ENCODE results near the gene ALDH1L1.

Gene ALDH1L1

DNA sequence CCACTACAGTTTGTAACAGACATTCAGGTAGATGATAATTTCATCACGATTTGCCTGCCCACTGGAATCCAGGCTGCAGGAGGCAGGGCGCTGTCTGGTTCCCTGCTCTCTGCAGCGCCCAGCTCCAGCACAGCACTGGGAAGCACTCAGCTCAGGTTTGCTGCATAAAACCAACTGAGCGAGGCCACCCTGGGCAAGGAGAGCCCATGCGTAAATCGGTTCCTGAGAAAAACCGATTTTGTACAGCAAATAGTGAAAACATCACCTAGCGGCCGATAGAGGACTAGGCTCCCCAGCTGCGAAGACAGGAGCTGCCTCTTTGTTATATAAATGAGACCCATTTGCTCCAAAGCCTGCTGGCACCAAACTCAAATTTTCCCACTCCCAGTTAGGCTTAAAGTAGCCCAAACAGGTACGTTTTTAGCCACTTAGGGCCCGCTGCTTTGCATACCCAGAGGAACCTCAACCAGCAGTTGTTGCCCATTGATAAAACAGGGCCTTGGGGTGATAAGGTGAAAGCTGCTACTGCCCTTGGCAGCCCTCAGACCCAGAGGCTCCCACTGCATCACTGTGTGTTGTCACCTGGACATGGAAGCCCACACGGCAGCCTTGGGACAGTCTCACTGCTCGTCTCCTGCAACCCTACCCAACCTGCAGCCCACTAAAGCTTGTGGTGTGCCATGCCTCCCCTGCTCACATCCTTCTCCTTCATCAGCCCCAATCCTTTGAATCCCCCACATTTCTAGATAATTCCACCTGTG lies 47.5 kb downstream of the ALDH1L1 start:
- no peak for DNase-seq

DNA sequence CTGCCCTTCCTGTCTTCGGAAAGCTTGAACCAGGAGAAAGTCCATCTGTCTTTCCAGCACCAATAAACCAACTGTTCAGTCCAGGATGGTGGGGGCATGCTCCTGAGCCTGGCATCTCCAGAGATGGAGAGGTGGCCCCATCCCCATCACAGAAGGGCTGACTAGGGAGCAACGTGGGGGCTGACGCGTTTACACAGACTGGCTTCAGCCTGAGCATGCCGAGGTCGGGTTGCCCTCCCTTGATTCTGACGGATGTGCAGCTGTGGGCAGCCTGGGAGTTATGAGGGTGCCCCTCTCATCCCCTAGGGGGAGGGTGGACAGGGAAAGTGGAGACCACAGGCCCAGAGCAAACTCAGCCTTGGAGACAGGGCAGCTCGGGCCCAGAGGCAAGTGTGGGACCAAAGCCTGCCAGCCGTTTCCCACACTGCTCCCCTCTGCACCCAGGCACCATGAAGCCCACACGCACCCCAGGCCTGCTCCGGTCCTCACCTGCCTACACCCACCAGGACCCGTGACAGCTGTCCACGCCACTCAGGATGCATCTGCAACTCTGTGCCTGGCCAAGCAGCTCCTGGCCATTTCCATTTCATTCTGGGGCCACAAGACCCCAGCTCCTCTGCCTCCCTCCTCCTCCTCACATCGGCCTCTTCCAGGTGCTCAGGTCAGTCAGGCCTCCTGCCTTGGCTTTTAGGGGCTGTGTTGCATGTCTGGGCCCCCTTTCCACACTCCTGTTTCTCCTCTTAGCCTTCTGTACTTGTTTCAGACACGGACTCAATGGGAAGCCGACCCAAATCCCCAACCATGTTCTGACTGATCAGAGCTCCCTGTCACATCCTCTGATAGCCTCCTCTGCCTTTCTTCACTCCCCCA lies 48.3 kb downstream of the ALDH1L1 start:
- DNase-seq: no peak

DNA sequence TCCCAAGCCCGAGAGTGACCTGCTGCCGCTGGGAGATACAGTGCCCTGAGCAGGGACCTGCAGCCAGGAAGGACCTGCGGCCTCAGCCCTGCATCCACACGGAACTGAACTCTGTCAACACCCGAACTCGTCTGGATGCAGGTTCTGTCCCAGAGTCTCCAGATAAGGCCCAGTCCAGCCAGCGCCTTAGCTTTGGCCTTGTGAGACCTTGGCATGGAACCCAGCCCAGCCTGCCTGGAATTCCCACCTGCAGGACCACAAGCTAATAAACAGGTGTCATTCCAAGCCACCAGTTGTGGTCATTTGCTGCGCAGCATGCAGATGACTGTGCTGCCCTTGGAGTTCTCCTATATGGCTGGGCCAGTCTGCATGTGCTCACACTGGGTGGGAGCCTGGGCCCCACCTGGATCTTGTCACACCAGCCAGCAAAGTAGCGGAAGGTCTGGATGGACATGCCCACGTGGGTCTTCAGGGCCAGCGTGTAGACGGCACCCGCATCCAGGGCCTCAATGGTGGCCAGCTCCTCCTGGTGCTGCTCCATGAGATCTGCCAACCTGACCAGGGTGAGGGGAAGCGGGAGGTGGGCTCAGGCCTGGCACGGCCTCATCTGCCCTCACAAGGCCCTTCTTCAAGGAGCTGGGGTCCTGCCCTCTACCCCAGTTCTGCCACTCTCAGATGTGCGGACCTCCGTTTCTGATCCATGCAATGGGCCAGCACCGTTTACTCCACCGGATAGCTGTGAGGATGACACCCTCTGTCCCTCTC lies 49.2 kb downstream of the ALDH1L1 start:
- DNase-seq: no peak

DNA sequence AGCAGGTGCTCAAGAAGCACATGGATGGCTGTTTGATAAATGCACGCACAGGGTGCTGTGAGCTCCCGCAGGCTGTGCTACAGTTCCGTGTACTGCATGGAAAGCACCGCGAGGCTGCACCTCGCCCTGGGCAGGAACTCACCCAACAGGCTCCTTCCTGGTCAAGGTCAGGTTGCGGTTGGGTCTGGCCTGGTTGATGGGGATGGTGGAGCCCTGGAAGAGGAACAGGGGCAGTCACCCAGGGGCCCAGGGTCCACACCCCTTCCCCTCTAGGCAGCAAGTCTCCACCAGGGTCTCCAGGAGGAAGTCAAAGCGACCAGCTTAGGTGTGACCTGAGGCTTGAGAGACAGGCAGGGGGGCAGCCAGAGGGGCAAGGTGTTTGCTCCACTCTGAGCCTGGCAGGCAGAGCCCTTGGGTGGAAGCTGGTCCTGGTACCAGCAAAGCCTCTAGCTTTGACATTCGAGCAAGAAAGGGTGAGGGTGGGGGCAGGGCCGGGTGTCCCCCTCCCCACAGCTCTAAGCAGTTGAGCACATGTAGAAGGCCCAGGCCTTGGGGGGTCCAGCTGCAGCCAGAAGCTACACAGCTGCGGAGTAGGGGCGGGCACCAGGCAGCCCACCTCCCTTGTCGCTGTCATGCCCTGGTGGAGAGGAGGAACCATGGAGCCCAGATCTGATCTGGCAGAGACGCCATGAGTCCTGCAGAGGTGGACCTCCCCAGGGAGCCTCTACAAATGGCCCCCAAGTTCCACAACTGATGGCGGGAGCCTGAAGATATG lies 50.1 kb downstream of the ALDH1L1 start:
- no peak for DNase-seq

DNA sequence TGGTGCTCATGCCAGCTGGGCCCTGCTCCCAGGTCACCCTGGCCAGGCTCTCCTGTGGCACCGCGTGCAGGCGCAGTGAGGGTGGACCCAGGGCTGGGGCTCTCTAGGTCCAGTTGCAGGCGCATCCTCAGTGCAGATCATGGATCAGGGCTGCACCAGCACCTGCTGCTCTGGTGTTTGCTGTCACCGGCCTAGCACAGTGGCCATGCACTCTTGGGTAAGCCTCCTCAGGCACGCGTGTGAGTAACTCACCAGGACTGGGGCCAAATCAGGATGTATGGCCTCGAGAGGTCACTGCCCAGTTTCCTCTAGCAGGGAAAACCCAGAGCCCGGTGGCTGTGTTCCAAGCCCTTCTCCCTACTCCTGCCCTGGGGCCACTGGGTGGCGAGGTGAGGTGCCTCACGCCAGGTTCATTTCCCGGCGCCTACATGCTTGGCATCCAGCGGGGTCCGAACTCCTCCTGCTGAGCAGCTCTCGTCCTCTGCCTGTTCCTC lies 50.9 kb downstream of the ALDH1L1 start:
- no peak for DNase-seq

DNA sequence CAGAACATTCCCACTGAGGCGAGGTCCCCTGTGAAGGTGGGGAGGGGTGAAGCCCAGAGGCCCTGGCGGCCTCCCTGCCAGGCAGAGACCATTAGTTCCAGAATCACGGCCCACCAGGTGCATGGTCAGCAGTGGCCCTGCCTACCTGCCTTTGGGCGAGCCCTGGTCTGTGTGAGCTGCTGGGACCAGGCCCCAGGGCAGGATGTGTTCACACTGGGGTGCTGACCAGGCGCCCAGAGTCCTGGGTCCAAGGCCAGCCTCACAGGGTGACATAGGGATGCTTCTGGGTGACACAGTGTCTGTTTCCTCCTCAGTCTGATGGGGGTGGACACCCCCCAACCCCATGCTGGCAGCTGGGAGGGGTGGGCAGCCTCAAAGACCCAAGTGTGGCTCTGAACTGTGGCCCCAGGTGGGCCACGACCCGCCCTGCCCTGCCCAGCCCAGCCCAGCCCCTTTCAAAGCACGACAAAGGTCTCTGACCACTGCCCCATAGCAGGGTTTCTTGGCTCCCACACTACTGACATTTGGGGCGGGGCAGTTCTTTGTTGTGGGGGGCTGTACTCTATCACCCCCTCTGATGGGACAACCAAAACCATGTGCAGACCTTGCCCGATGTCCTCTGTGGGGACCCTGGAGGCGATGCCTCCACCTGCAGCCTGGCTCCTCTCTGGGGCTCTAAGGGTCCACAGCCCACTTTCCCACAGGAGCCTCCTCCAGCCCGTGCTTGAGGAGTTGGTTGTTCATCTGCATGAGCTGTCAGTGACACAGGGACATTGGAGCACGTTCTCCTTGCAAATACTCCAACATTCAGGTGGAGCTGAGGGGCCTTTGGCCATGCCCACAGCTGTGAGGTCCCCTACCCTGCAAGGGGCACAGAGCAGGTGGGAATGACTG lies 51.6 kb downstream of the ALDH1L1 start:
- DNase-seq: no peak

DNA sequence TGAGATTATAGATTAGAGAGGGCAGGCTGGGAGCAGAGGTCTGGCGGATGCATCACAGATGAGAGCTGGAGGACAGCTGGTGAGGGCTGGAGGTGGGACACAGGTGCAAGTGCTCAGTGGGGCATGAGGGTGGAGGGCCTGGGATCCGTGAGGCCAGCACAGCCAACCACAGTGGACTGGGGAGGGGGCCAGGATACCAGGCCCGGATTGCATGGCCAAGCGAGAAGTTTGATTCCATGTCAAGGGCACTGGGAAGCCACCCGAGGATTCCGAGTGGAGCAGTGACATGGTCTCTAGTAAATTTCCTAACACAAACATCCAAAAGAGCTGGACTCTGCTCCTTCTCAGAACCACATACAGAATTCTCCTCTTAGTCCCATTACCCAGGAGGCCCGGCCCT lies 52.5 kb downstream of the ALDH1L1 start:
- no peak for DNase-seq

DNA sequence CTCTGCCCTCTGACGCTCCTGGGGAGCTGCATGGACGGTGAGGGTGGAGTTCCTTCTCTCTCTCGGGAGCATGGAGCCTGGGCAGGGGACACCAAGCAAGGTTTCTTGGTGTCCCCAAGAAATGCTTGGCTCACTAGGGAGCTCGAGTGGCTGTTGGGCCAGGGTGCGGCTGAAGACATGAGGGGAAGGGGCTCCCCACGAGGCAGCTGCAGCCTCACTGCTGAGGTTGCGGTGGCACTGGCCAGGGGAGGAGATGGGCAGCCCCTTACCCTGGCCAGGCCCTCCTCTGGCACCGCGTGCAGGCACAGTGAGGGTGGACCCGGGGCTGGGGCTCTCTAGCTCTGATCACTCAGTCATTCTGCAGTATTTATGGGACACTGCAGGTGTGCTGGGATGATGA lies 52.9 kb downstream of the ALDH1L1 start:
- DNase-seq: no peak

DNA sequence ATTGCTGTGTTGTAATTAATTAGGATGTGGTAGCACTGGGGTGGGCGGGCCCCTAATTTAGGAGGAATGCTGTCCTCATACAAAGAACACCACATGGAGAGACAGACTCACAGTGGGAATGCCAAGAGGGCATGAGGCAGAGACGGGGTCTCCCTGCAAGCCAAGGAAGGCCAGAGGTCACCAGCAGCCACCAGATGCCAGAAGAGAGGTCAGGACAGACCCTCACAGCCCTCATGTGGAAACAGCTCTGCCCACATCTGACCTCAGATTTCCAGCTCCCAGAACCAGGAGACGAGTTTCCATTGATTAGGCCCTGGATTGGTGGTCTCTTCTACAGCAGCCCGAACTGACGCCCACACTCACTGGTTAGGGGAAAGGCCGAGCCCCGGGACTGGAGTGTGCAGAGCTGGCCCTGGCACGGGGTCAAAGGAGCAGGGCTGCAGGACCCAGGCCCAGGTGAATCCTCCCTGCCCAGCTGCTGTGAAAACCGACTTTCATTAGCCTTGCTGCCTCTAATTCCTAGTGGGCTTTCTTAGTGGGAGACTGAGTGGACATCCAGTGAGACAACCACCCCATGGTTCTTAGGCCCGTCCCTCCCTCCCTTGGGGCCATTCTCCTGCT lies 53.5 kb downstream of the ALDH1L1 start:
- no peak for DNase-seq

DNA sequence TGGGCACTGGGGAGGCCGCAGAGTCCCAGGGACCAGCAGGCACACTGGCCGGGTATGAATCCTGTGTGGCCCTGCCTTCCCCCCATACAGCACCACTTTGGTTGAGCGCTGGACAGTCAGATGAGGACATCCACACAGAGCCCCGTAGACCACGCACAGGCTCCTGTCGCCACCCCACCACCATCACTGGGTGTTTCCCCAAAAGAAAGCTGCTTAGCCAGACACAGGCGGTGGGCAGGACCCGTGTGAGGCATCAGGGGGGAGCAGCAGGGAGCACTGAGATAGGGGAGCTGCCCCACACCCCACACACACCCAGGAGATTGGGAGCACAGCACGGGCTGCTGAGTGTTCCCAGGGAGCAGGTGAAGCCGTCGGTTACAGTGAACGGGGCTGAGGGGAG lies 54.1 kb downstream of the ALDH1L1 start:
- DNase-seq: no peak

DNA sequence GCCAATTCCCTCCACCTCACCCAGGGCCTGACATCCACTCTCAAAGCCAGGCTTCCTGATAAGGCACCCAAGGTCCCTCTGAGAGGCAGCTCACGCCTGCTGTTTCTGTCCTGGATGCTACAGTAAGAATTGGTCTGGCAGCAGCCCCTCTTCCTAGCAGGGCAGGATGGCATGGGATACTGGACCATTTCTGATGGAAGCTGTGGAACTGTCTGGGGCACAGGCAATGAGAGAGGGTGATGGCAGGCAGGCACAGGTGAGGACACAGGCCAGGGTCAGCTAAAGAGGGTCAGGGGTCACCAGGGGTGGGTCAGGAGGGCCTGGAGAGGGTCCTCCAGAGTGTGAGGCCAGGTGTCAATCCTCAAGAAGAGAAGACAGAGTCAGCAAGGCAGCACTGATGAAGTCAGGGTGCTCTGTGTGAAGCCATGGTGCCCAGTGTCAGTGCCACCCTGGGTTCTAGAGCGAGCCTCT lies 54.6 kb downstream of the ALDH1L1 start:
- no peak for DNase-seq

DNA sequence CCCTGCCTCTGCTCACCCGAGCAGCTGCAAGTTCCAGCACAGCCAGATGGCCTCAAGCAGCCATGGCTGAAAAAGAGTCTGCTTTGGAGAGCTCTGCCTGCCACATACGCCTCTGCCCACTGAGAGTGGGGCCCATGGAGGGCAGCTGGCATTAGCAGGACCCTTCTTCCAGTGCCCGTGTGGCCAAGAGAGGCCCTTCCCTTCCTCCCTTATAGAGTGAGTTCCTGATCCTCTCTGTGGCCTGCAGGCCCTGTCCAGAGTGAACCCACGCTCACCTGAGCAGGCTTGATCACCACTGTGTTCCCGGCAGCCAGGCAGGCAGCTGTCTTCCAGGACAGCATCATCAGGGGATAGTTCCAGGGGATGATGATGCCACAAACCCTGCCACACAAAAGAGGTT lies 55.0 kb downstream of the ALDH1L1 start:
- DNase-seq: no peak

DNA sequence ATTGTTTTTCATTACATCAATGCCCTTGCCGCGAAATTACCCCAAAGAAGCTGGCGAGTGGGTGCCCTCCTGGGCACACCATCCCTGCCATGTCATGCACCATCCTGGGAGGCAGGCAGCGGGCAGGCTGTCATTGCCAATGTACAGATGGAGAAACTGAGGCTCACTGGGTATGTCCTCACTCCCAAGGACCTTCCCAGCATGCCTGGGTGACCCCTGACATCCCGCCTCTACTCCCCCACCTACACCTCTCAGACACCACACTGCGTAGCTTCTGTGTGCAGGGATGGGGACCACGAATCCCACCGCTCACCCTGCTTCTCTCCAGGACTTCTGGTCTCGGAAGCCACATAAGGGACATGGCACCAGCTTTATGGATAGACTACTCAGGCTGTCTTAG lies 55.5 kb downstream of the ALDH1L1 start:
- DNase-seq: no peak

DNA sequence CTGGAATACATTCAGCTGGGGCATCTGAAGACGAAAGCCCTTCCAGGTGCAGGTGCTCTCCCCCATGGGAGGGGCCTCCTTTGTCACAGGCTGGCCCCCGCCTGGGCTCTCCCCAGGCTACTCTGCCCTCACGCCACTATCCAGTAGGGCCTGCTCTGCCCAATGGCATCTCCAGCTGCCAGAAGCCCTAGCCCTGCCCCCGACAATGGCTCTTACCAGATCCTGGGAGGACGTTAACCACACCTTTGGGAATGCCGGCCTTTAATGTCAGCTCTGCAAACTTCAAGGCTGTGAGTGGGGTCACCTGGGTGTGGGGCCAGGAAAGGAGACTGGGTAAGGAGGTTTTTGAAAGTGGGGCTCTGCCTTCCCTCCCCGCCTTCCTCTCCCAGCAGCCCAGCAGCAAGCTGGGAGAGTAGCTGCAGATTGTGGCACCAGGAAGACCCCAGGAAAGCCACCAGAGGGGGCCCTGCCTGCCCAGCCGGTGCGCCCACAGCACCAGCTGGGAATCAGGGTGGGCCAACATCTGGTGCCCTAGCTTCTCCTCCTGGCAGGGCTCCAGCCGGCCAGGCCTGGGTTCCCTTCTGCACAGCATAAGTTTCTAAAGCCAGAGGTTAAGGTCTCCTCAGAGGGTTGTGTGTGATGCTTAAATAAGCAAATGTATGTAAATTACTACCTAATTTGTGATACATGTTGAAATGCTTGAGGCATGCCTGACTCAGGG lies 56.1 kb downstream of the ALDH1L1 start:
- no peak for DNase-seq

DNA sequence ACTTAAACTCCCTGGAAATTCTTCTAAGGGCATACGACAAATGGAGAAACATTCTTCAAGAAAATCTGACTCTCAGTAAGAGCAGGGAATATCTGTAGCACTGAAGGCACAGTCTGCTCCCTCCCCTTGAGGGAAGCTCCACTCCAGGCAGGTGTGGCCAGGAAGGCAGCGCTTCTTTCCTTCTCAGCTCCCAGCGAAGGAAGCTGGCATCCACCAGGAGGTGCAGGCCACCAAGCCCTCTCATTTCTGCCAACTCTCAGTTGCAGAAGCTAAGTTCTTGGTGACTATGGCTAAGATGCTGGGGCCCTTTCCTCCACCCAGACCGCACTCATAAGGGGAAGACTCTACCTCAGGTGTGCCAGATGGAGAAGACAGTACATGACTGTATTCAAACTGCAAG lies 58.8 kb downstream of the ALDH1L1 start:
- no peak for DNase-seq

DNA sequence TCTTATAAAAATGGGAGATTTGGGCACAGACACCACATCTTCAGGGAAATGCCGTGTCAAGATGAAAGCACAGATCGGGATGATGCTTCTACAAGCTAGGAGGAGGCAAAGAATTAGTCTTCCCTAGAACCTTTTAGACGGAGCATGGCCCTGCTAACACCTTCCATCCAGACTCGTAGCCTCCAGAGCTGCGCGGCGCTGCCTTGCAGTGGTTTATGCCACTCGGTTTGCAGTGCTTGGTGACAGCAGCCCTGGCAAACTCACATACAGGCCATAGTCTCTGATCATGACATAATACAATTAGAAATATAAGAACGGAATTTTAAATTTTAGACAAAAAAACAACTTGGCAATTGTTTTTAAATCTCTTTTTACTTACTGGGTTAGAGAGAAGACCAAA lies 59.3 kb downstream of the ALDH1L1 start:
- no peak for DNase-seq

DNA sequence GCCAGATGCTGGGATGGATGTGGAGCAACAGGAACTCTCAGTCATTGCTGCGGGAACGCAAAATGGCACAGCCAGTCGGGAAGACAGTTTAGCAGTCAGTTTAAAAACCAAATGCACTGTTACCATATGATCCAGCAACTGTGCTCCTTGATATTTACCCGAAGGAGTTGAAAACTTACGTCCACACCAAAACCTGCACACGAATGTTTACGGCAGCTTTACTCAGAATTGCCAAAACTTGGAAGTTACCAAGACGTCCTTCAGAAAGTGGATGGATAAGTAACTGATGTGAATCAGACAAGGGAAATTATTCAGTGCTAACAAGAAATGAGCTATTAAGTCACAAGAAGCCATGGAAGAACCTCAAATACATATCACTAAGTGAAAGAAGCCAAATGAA lies 60.4 kb downstream of the ALDH1L1 start:
- no peak for DNase-seq

DNA sequence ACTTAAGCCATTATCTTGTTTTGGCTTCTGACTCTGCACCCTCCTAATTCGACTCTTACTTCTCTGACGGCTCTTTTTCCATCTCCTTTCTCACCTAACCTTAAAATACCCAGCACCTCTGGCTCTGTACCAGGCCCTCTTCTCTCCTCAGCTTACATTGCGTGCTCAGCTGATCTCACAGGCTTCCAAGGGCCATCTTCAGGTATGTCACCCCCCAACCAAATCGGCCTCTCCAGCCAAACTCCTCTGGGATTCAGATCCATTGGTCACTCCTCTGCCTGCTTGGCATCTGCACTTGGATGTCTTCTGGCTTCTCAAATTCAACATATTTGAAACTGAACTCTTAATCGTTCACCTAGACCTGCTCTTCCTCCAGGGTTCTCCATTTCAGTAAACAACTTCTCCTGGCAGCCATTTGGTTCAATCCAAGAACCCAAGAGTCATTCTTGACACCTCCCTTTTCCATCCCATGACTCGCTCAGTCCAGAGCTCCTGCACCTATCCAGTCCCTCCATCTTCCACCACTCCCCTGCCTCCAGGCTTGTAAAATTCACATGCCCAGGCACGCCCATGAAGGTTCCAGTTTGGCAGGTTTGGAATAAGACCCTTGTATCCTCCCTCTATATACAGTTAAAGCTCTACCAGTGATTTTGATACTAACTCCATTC lies 61.2 kb downstream of the ALDH1L1 start:
- no peak for DNase-seq

DNA sequence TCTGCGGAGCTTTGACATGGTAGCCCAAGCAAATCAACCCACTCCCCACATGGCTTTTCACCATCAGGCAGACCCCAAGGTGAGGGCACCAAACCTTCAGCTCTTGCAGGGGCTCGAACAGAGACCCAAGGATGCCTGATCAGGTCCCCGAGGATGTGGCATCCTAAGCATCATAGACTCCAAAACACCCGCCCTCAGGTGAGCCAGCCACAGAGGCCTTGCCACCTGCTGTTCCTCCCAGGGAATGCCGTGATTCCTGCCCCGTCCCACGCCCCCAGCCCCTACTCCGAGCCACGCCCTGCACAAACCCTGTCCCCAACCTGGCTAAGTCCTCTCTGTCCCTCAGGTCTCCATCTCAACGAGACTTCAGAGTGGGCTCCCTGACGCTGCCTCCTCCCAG lies 61.8 kb downstream of the ALDH1L1 start:
- no peak for DNase-seq

DNA sequence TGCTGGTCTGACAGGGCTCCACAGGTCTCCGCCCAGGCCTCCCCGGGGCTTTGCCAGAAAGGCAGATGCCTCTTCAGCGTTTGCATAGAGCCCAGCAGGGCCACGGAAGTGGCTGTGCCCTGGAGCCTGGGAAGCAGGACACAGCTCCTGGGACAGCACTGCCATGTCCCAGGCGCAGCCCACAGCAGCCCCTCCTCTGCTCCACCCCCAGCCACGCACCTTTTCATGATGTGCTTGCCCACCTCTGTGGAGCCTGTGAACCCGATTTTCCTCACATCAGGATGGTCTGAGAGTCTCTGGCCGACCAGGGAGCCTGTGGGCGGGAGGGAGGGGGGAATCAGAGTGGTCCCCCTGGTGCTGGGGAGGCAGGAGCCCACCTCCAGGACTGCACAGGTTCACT lies 62.6 kb downstream of the ALDH1L1 start:
- DNase-seq: no peak
